ENCODE data around the gene DUS2. TPM values are rescaled to one million over a fixed set of nuclear protein-coding genes. Genes with fewer than 3 reads are reported as not detected.
"Not testable (repeated sequence)": the region's sequence is repeated elsewhere in the genome, so short reads cannot be mapped to it uniquely, and the experiment has no call there.

Gene DUS2
- total and polyA plus RNA-seq, 2 experiments from 2014 or later = 21.3 to 29.7 TPM

GRCh38 chr16:67996666-67997065, 26.4 kb upstream of the DUS2 start:
- TF ChIP-seq CTCF (IDR thresholded peaks at IDR 0.05; ENCODE audit: low read depth, low read length) = no peak
- Histone ChIP-seq H3K9me3 (ENCODE audit: low read depth) (no peaks in the 10 kb centered on the region), H3K27me3 (peaks cover 9% of the 10 kb centered on the region), H3K36me3 (no peaks in the 10 kb centered on the region), H3K27ac (no peak overlapping the region), H3K4me1 (ENCODE audit: low read depth) (no peaks in the 10 kb centered on the region), H3K4me3 (no peak overlapping the region)
- no peak for DNase-seq (ENCODE audit: low read depth in 1 of 2, low spot score in 1 of 2)

GRCh38 chr16:67998231-67998778, 24.8 kb upstream of the DUS2 start:
- not testable (repeated sequence) for H3K27ac ChIP-seq; H3K27me3 ChIP-seq; H3K4me1 ChIP-seq (ENCODE audit: low read depth); H3K9me3 ChIP-seq (ENCODE audit: low read depth); DNase-seq (ENCODE audit: low read depth in 1 of 2, low spot score in 1 of 2); H3K4me3 ChIP-seq; H3K36me3 ChIP-seq

DNA sequence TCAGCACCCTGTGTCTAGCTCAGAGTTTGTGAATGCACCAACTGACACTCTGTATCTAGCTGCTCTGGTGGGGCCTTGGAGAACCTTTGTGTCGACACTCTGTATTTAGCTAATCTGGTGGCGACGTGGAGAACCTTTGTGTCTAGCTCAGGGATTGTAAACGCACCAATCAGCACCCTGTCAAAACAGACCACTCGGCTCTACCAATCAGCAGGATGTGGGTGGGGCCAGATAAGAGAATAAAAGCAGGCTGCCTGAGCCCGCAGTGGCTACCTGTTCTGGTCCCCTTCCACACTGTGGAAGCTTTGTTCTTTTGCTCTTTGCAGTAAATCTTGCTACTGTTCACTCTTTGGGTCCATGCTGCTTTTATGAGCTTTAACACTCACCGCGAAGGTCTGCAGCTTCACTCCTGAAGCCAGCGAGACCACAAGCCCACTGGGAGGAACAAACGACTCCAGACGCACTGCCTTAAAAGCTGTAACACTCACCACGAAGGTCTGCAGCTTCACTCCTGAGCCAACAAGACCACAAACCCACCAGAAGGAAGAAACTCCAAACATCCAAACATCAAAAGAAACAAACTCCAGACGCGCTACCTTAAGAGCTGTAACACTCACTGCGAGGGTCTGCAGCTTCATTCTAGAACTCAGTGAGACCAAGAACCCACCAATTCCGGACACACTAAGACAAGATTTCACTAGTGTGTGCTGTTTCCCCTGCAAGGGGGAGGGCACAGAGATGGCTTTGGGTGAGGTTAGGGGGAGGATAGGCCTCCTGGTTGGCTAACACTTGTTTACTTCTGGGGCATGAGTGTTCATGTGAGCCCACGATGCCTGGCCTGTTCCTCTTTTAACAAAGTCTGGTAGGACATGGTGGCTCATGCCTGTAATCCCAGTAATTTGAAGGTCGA, 24.1 kb upstream of the DUS2 start, which contains the start of gene DPEP2:
TSS of gene DPEP2 (minus strand) at position 706 of the 910 bp plus-strand sequence. CDS start 6,272 bp downstream, outside the sequence.
- not testable (repeated sequence) for DNase-seq (ENCODE audit: low read depth in 1 of 2, low spot score in 1 of 2); H3K36me3 ChIP-seq; H3K4me1 ChIP-seq (ENCODE audit: low read depth); H3K27ac ChIP-seq; H3K4me3 ChIP-seq; H3K9me3 ChIP-seq (ENCODE audit: low read depth); H3K27me3 ChIP-seq

- no peaks in the 10 kb centered on the region for H3K4me1 ChIP-seq (ENCODE audit: low read depth)
- no peak overlapping the region for H3K4me3 ChIP-seq
- H3K9me3 ChIP-seq (ENCODE audit: low read depth) = no peaks in the 10 kb centered on the region
- no peaks in the 10 kb centered on the region for H3K27me3 ChIP-seq
- DNase-seq (ENCODE audit: low read depth in 1 of 2, low spot score in 1 of 2) = no peak
- TF ChIP-seq CTCF (IDR thresholded peaks at IDR 0.05; ENCODE audit: low read depth, low read length) = no peak
- H3K36me3 ChIP-seq = no peaks in the 10 kb centered on the region
- H3K27ac ChIP-seq = no peak overlapping the region
Observed at GRCh38 chr16:67999985-68000384, 23.1 kb upstream of the DUS2 start.

DNA sequence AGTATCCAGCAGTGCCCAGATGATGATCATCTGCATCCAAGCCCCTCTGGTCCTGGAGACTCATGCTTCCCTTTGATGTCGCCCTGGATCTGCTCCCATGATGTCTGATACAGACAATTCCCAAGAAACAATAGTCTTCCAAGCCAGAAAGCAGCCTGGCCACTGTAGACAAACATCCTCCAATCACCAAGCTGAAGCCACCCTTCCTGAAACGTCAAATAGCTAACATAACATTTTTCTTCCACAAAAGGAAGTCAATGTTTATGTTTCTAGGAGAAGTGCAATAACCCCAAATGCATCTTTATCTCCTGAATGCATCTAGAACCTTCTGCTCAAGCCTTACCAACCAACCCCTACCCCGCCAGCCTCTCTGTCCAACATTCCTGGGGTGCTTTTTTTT, 22.6 kb upstream of the DUS2 start:
- no peaks in the 10 kb centered on the region for H3K9me3 ChIP-seq (ENCODE audit: low read depth)
- no peaks in the 10 kb centered on the region for H3K4me1 ChIP-seq (ENCODE audit: low read depth)
- no peak overlapping the region for H3K27ac ChIP-seq
- no peaks in the 10 kb centered on the region for H3K27me3 ChIP-seq
- no peaks in the 10 kb centered on the region for H3K36me3 ChIP-seq
- no peak for TF ChIP-seq CTCF (IDR thresholded peaks at IDR 0.05; ENCODE audit: low read depth, low read length)
- H3K4me3 ChIP-seq = no peak overlapping the region
- DNase-seq (ENCODE audit: low read depth in 1 of 2, low spot score in 1 of 2) = peak in 1 of 2 donors; percentile 6

DNA sequence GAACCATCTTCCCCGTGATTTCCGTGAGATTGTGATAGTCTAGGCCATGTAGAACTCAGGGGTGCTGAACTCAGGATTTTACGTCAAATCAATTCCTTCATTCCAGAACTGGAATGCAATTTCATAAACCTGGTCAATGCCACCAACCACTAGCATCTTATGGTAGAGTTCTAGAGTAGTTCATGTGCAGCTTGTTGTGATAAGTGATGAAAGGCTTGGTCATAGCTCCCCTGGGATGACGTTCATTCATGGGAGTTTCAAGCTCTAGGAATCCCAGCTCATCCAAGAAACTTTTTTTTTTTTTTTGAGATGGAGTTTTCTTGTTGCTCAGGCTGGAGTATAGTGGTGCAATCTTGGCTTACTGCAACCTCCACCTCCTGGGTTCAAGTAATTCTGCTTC, 20.1 kb upstream of the DUS2 start:
- H3K27me3 ChIP-seq = no peaks in the 10 kb centered on the region
- no peak for TF ChIP-seq CTCF (IDR thresholded peaks at IDR 0.05; ENCODE audit: low read depth, low read length)
- no peak overlapping the region for H3K4me3 ChIP-seq
- H3K4me1 ChIP-seq (ENCODE audit: low read depth) = no peaks in the 10 kb centered on the region
- H3K27ac ChIP-seq = no peak overlapping the region
- no peaks in the 10 kb centered on the region for H3K9me3 ChIP-seq (ENCODE audit: low read depth)
- DNase-seq (ENCODE audit: low read depth in 1 of 2, low spot score in 1 of 2) = peak in 1 of 2 donors; percentile 18
- no peaks in the 10 kb centered on the region for H3K36me3 ChIP-seq
